Transverse colon (tissue), 3 donors: ENCODE data around the gene RCSD1.

Experiments
- CTCF ChIP-seq, 5 experiments: fragments of 200-600 bp in 3 of 5; fragments of 450-650 bp in 2 of 5; sonication (generic) in 3 of 5; IDR thresholded peaks; 1 replicate in 2 of 5; 2 replicates in 3 of 5; pipeline ENCODE4 v1.5.1; 2016 to 2017; ENCODE audit warnings: antibody characterized with exemption in 5 of 5, inconsistent platforms in 3 of 5, mild to moderate bottlenecking in 2 of 5, moderate library complexity in 1 of 5
- EP300 ChIP-seq: sonication (generic); formaldehyde crosslinking; IDR thresholded peaks from one replicate; pipeline ENCODE4 v1.6.1; 2017; ENCODE audit warnings: antibody characterized with exemption, low read depth

GRCh38 chr1:167601442-167602383 lies 28.3 kb upstream of the RCSD1 start:
- TF ChIP-seq CTCF (IDR thresholded peaks at IDR 0.05) = no peak
- no peak for TF ChIP-seq EP300
